ENCODE measurements around the gene TNK2.
"Not testable (repeated sequence)": the region's sequence is repeated elsewhere in the genome, so short reads cannot be mapped to it uniquely, and the experiment has no call there.

GRCh38 chr3:195939526-195940470, 31.4 kb upstream of the TNK2 start:
- TF ChIP-seq CTCF, POLR2A (IDR thresholded peaks at IDR 0.05): not testable (repeated sequence)

Data from thyroid gland (tissue), 4 donors.